ENCODE measurements around the gene SPATA31D4.

Gene SPATA31D4

GRCh38 chr9:81968026-81968425 lies 39.8 kb downstream of the SPATA31D4 start:
- no peak for DNase-seq

GRCh38 chr9:81969971-81970370 lies 41.7 kb downstream of the SPATA31D4 start:
- DNase-seq, result no peak

GRCh38 chr9:81971727-81972126 lies 43.5 kb downstream of the SPATA31D4 start:
- DNase-seq, result no peak

- DNase-seq, result no peak
Measured at GRCh38 chr9:81974764-81975163, 46.5 kb downstream of the SPATA31D4 start.

GRCh38 chr9:81976351-81976750 lies 48.1 kb downstream of the SPATA31D4 start:
- no peak for DNase-seq

- no peak for DNase-seq
Measured at GRCh38 chr9:81979196-81979595, 51.0 kb downstream of the SPATA31D4 start.

GRCh38 chr9:81980568-81980967 lies 52.3 kb downstream of the SPATA31D4 start:
- DNase-seq, result no peak

GRCh38 chr9:81981883-81982282 lies 53.7 kb downstream of the SPATA31D4 start:
- DNase-seq, result no peak
